Breast epithelium (tissue), 4 donors: Measurements from ENCODE around the gene MIB2. TPM values are rescaled to one million over a fixed set of nuclear protein-coding genes. Genes with fewer than 3 reads are reported as not detected.
A peak's percentile ranks its signal among the peaks of the same experiment; 100 is the strongest.

ENCODE experiments used
- DNase-seq, 2 donors: peaks; one replicate each; pipeline ENCODE4 v3.0.0-alpha.2; 2019; ENCODE audit warnings: low spot score in 2 of 2
- H3K27ac ChIP-seq, 2 donors: fragments of 200-600 bp; sonication (generic) in 1 of 2; one replicate each; pipeline ENCODE4 v1.5.1; 2016 to 2019; ENCODE audit warnings: mild to moderate bottlenecking in 1 of 2
- H3K27me3 ChIP-seq, 2 donors: fragments of 200-600 bp; sonication (generic) in 1 of 2; one replicate each; pipeline versions ENCODE4 v1.5.1 to v1.6.0; 2017 to 2019; ENCODE audit warnings: control low read depth in 1 of 2, mild to moderate bottlenecking in 1 of 2
- H3K36me3 ChIP-seq: fragments of 200-600 bp; one replicate; pipeline ENCODE4 v1.5.1; 2019
- H3K4me1 ChIP-seq, 2 donors: fragments of 200-600 bp; sonication (generic); one replicate each; pipeline ENCODE4 v1.5.1; 2016 to 2019; ENCODE audit warnings: control low read depth in 1 of 2
- H3K4me3 ChIP-seq, 3 donors: fragments of 200-600 bp; sonication (generic); 1 replicate in 2 of 3; 2 replicates in 1 of 3; pipeline ENCODE4 v1.5.1; 2016 to 2019; ENCODE audit warnings: mild to moderate bottlenecking in 3 of 3, moderate library complexity in 2 of 3
- H3K9me3 ChIP-seq, 2 donors: fragments of 200-600 bp; sonication (generic) in 1 of 2; one replicate each; pipeline ENCODE4 v1.5.1; 2016 to 2019; ENCODE audit warnings: control low read depth in 1 of 2
- CTCF ChIP-seq, 3 donors: fragments of 450-650 bp; IDR thresholded peaks; one replicate each; pipeline ENCODE4 v1.5.1; 2016 to 2017; ENCODE audit warnings: antibody characterized with exemption in 3 of 3, mild to moderate bottlenecking in 3 of 3, moderate library complexity in 3 of 3
- POLR2A ChIP-seq: fragments of 450-650 bp; IDR thresholded peaks from one replicate; pipeline ENCODE4 v1.6.1; 2016; ENCODE audit warnings: antibody characterized with exemption, mild to moderate bottlenecking, moderate library complexity
- POLR2AphosphoS5 ChIP-seq, 3 donors: sonication (generic); formaldehyde crosslinking; IDR thresholded peaks; one replicate each; pipeline ENCODE4 v1.6.1; 2017; ENCODE audit warnings: antibody characterized with exemption in 3 of 3
- intact Hi-C: fragments of 100-400 bp; cut with DNase I; formaldehyde crosslinking; loops from one replicate; pipeline ENCODE4 v1.15.1; 2023; ENCODE audit warnings: low total_unique reads
- total RNA-seq, 3 donors: library from RNA; depleted of rRNA; stranded (reverse); fragments of >200 nt; gene quantifications; one replicate each; pipeline ENCODE4 v1.1.0, GENCODE V29; 2016

Gene MIB2
- total RNA-seq, 3 donors from 2014 or later = 32.0 to 69.5 (median 48.9) TPM

- no peak for DNase-seq
- H3K36me3 ChIP-seq = no peaks in the 10 kb centered on the region
- H3K27me3 ChIP-seq = no peaks in the 10 kb centered on the region
- H3K27ac ChIP-seq = peak overlapping the region; percentile 96 to 100
- TF ChIP-seq CTCF (IDR thresholded peaks at IDR 0.05) (no peak), POLR2A (no peak), POLR2AphosphoS5 (IDR thresholded peaks at IDR 0.05) (no peak)
- peak overlapping the region; percentile 75 to 97 (median 96) for H3K4me3 ChIP-seq
- no peaks in the 10 kb centered on the region for H3K9me3 ChIP-seq
- intact Hi-C loops = no loop called here
- peaks cover 14 to 19% of the 10 kb centered on the region in 2 donors for H3K4me1 ChIP-seq
Observed at GRCh38 chr1:1616045-1616790, 918 bp downstream of the MIB2 start.

- peak overlapping the region; percentile 75 to 97 (median 96) for H3K4me3 ChIP-seq
- no peak overlapping the region for H3K27ac ChIP-seq
- peaks cover 14 to 19% of the 10 kb centered on the region in 2 donors for H3K4me1 ChIP-seq
- H3K36me3 ChIP-seq = no peaks in the 10 kb centered on the region
- intact Hi-C loops = no loop called here
- H3K27me3 ChIP-seq = no peaks in the 10 kb centered on the region
- H3K9me3 ChIP-seq = no peaks in the 10 kb centered on the region
- no peak for TF ChIP-seq CTCF (IDR thresholded peaks at IDR 0.05)
- no peak for TF ChIP-seq POLR2A
- TF ChIP-seq POLR2AphosphoS5 (IDR thresholded peaks at IDR 0.05) = no peak
- DNase-seq = no peak
Observed at GRCh38 chr1:1616838-1617237, 1.5 kb downstream of the MIB2 start.

GRCh38 chr1:1617516-1617915, 2.2 kb downstream of the MIB2 start:
- Histone ChIP-seq H3K9me3 (no peaks in the 10 kb centered on the region), H3K4me3 (no peak overlapping the region), H3K4me1 (peaks cover 14 to 19% of the 10 kb centered on the region in 2 donors), H3K36me3 (no peaks in the 10 kb centered on the region), H3K27me3 (no peaks in the 10 kb centered on the region), H3K27ac (no peak overlapping the region)
- TF ChIP-seq CTCF (IDR thresholded peaks at IDR 0.05) (no peak), POLR2AphosphoS5 (IDR thresholded peaks at IDR 0.05) (no peak), POLR2A (no peak)
- intact Hi-C loops = no loop called here
- no peak for DNase-seq

GRCh38 chr1:1617925-1618324, 2.6 kb downstream of the MIB2 start:
- Histone ChIP-seq H3K4me1 (peaks cover 14 to 19% of the 10 kb centered on the region in 2 donors), H3K4me3 (no peak overlapping the region), H3K36me3 (no peaks in the 10 kb centered on the region), H3K9me3 (no peaks in the 10 kb centered on the region), H3K27me3 (no peaks in the 10 kb centered on the region), H3K27ac (no peak overlapping the region)
- DNase-seq = no peak
- intact Hi-C loops = no loop called here
- TF ChIP-seq POLR2AphosphoS5 (IDR thresholded peaks at IDR 0.05) (no peak), POLR2A (no peak), CTCF (IDR thresholded peaks at IDR 0.05) (no peak)

GRCh38 chr1:1618396-1619068, 3.2 kb downstream of the MIB2 start:
- Histone ChIP-seq H3K4me3 (no peak overlapping the region), H3K27ac (no peak overlapping the region), H3K4me1 (peaks cover 14 to 18% of the 10 kb centered on the region in 2 donors), H3K9me3 (no peaks in the 10 kb centered on the region), H3K27me3 (no peaks in the 10 kb centered on the region), H3K36me3 (no peaks in the 10 kb centered on the region)
- intact Hi-C loops = no loop called here
- TF ChIP-seq CTCF (IDR thresholded peaks at IDR 0.05) (no peak), POLR2A (no peak), POLR2AphosphoS5 (IDR thresholded peaks at IDR 0.05) (no peak)
- no peak for DNase-seq
